CD4-positive, alpha-beta T cell treated with Interleukin-4 for 4 hours (primary cell): ENCODE measurements around the gene KRTAP20-4.

ENCODE experiments used
- DNase-seq: peaks from one replicate; pipeline ENCODE4 v3.0.0-alpha.2; 2020

The KRTAP20-4 gene

GRCh38 chr21:30620522-30620921, at the start of gene KRTAP20-4:
KRTAP20-4 (plus strand) TSS chr21:30620627.
- DNase-seq = no peak

- no peak for DNase-seq
These were observed 42.7 kb upstream of the KRTAP20-4 start for GRCh38 chr21:30577766-30578165.

- DNase-seq = no peak
These were observed 41.1 kb upstream of the KRTAP20-4 start for GRCh38 chr21:30579346-30579745.

GRCh38 chr21:30580132-30580531, 40.3 kb upstream of the KRTAP20-4 start:
- DNase-seq = no peak

- DNase-seq = no peak
These were observed 37.6 kb upstream of the KRTAP20-4 start for GRCh38 chr21:30582870-30583269.

GRCh38 chr21:30590297-30590696, 30.1 kb upstream of the KRTAP20-4 start, which contains the start of gene KRTAP22-2:
KRTAP22-2 (minus strand) TSS chr21:30590397.
- no peak for DNase-seq

DNA sequence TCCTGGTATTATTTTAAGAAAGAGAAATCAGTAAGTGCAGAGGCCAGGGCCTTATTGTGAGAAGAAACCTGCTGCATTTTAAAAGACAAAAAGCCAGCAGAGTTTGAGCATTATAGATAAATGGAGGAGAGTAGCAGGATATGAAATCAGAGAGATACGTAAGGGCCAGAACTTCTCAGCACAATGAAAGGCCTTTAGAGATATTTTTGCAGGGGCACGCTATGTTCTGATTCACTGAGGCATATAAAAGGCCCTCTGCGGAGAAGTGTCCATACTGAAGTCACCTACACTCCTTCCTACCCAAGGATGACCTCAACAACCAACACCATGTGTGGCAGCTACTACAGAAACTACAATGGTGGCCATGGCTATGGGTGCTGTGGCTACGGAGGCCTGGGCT, 28.3 kb upstream of the KRTAP20-4 start, which contains the start of gene KRTAP6-3:
TSS of gene KRTAP6-3 (plus strand) at position 301 of the 400 bp plus-strand sequence. CDS start at position 307, 6 bp downstream.
- DNase-seq = no peak

GRCh38 chr21:30598802-30599201, 21.6 kb upstream of the KRTAP20-4 start, which contains the start of gene KRTAP6-2:
KRTAP6-2 (minus strand) TSS chr21:30598902; CDS start chr21:30598874, 28 bp downstream.
- DNase-seq = no peak

GRCh38 chr21:30600787-30601186, 19.6 kb upstream of the KRTAP20-4 start, which contains the start of gene KRTAP22-1:
KRTAP22-1 (plus strand) TSS chr21:30601087.
- DNase-seq = no peak

DNA sequence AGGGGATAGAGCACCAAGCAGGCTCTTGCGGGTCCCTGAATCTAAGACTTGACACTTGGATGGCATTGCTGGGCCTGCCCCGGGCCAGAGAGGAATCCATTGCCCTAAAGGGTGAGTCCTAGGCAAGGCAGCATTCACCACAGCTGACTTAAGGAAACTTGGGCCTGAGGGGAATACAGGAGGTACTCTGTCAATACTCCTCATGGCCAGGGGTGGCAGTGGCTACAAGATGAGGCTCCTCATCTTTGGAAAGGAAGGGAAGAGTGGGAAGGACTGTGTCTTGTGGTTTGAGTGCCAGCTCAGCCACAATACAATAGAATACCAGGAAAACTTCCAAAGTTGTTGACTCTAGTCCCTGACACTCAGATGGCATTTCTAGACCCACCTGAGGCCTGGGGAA, 14.5 kb upstream of the KRTAP20-4 start:
- DNase-seq = no peak

- DNase-seq = no peak
These were observed 8.3 kb upstream of the KRTAP20-4 start for GRCh38 chr21:30612132-30612531.

GRCh38 chr21:30613836-30614235, 6.6 kb upstream of the KRTAP20-4 start, which contains the start of gene KRTAP6-1:
KRTAP6-1 (minus strand) TSS chr21:30613930; CDS start chr21:30613904, 26 bp downstream.
- no peak for DNase-seq

- no peak for DNase-seq
These were observed 5.2 kb upstream of the KRTAP20-4 start for GRCh38 chr21:30615199-30615598.

GRCh38 chr21:30616125-30616524, 4.3 kb upstream of the KRTAP20-4 start, which contains the start of gene KRTAP20-1:
KRTAP20-1 (plus strand) TSS chr21:30616425; CDS start chr21:30616455, 30 bp downstream.
- no peak for DNase-seq

GRCh38 chr21:30620080-30620479, 347 bp upstream of the KRTAP20-4 start:
- DNase-seq = no peak

GRCh38 chr21:30623362-30623761, 2.9 kb downstream of the KRTAP20-4 start:
- DNase-seq = no peak

GRCh38 chr21:30625449-30626165, 5.2 kb downstream of the KRTAP20-4 start:
- DNase-seq = no peak

- no peak for DNase-seq
These were observed 7.7 kb downstream of the KRTAP20-4 start for GRCh38 chr21:30628109-30628508.

DNA sequence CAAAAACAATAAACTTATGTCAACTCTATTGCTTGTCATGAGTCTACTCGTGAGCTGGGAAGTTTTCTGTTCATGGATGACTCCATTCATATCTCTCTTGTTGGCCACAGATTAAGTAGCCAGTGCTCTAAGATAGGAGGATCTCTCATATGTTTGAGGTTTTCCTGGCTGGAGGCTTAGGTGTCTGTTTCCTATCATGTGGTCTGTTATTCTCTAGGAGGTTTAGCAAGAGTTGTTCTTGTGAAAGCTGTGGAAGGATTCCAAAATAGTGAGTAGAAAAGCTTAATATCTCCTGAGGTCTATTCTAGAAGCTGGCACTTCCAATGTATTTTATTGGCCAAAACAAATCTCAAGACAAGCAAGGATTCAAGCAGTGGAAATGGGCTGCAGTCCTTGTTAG, 8.8 kb downstream of the KRTAP20-4 start:
- DNase-seq = no peak

DNA sequence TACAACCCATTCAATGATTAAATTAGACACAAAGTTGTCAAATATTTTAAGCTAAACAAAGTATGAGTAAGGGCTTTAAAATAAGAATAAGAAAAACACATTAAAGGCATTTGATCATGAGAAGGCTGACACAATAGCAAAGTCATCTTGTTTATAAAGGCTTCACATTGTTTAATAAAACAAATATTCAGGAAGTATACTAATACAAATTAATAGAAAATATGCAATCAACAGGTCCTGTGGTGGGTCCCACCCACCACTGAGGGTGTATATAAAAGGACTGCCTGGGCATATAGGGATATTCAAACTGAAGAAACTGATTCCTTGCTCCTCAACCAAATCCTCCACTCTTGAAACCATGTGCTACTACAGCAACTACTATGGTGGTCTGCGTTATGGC, 14.5 kb downstream of the KRTAP20-4 start, which contains the start of gene KRTAP20-2:
TSS of gene KRTAP20-2 (plus strand) at position 301 of the 400 bp plus-strand sequence. CDS start at position 359, 58 bp downstream.
- DNase-seq = no peak

DNA sequence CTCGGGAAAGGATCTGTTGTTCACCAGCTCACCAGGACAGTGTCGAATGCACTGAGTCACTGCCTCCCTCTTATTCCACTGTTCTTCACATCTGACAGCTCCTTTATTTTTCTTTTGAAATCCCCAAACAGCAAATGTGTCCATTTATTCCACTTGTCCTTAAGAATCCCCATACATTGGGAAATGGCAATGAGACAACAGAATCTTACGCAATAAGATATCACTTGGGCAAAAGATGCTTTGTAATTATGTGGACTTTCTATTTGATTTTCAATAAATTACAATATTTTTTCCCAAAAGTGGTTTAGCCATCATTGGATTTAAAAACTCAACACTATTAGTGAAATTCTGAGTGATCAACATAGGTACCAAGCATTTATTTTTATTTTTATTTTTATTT, 18.3 kb downstream of the KRTAP20-4 start:
- no peak for DNase-seq

DNA sequence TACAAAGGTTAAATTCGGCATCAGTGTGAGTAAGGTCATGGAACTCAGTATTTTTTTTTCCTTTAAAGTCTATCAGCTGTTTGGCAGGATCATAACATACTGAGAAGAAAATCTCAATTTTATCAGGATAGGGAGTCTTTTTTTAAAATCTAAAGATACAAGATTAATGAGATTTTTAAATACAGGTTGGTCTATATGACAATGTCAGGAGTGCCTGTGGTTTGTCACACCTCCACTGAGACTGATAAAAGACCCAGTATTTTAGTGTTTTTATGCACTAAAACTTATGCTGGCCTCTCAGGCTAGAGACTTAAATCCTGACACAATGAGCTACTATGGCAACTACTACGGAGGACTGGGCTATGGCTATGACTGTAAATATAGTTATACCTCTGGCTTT, 22.1 kb downstream of the KRTAP20-4 start, which contains the start of gene KRTAP20-3:
TSS of gene KRTAP20-3 (plus strand) at position 301 of the 400 bp plus-strand sequence.
- DNase-seq = no peak

- no peak for DNase-seq
These were observed 26.5 kb downstream of the KRTAP20-4 start for GRCh38 chr21:30646904-30647414.

DNA sequence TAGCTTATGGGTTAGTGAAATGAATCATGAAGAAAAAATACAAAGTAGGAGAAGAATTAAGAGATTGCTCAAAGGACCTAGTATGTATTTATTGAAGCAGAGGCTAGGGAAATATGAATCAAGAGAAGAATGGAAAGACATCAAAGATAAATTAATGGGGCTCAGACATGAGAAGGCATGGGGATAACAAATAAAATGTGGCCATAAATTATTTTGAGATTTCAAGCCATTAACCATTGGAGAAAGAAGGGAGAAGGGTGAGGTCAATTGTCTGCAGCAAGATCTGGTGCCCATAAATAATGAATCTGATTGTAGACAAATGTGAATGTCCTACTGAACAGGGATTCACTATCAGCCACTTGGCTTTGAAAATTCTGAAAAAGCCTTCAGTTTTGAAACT, 32.5 kb downstream of the KRTAP20-4 start:
- DNase-seq = no peak
